GM19193 (cell line): ENCODE measurements around the gene EDNRB.

Experiments
- POLR2A ChIP-seq: IDR thresholded peaks from 4 replicates; pipeline ENCODE4 v1.6.1; 2011; ENCODE audit not compliant: insufficient read depth, insufficient read length; ENCODE audit errors: extremely low read depth

The EDNRB gene

DNA sequence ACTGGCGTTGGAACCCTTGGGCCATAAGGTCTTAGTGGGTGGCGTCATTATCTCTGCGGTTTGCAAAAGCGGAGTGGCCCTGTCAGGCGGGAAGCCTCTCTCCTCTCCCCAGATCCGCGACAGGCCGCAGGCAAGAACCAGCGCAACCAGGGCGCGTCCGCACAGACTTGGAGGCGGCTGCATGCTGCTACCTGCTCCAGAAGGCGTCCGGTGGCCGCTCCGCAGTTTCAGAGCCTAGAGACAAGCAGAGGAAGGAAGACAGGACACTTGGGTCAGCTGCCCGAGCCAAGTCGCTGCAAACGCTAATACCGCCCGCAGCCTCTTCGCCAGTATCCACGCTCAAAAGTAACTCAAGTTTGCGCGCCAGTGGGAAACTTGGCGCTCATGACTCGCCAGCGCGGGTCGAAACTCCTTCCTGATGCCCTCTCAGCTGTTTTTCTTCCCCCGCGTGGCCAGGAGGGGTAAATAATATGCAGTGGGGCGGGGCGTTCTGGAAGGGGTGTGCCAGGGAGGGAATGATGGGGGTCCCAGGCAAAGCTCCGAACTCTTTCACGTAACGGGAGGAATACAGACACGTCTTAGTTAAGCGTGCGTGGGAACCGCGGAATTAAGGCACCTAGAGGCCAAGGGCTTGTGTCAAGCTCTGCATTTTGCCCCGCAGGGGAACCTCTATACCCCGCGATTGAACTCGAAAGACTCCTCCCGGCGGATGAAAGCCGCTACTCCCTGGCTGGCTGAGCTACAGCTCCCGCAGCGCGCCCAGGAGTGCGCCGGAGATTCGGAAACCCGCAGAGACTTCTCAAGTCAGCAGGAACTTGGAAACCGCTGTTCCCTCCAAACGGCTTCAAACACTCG, at the start of gene EDNRB:
Gene EDNRB, minus strand, starts transcription at position 441 of the 855 bp plus-strand sequence. Its CDS starts 258 bp downstream, at position 183.
- no peak for TF ChIP-seq POLR2A

DNA sequence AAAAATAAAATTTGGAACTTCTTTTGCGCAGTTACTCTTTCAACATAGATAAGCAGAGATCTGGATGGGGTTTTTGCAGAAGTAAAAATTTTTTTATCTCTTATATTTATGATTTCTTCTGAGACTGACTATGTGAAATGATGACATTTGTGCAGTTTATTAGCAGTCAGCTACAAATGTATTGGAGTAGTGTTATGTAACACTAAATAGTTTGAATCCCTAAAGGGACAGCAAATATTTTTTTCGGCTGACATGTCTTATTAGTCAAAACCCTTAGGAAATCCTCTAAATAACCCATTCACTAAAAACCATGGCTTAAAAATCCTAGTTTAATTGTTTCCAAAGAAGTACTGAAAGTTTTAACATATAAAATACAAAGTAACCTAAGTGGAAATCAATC, 48.0 kb upstream of the EDNRB start:
- no peak for TF ChIP-seq POLR2A

- no peak for TF ChIP-seq POLR2A
Measured at GRCh38 chr13:77952737-77953136, 34.1 kb upstream of the EDNRB start.

DNA sequence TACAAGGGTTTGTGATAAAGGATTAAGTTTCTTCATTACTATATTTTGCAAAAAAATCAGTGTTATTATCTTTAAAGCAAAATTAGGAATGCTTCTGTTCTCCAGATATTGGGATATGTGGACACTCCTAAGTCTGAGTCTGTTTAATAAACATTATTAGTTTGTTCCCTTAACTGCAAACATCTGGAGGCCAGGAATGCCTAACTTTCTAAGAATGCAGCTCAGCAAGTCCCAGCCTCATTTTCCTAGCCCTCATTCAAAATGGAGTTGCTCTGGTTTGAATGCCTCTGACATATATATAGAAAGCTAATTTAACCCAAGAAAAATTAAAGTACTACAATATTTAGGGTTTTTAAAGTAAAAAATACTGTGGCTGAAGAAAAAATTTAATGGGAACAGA, 33.6 kb upstream of the EDNRB start:
- TF ChIP-seq POLR2A = no peak

DNA sequence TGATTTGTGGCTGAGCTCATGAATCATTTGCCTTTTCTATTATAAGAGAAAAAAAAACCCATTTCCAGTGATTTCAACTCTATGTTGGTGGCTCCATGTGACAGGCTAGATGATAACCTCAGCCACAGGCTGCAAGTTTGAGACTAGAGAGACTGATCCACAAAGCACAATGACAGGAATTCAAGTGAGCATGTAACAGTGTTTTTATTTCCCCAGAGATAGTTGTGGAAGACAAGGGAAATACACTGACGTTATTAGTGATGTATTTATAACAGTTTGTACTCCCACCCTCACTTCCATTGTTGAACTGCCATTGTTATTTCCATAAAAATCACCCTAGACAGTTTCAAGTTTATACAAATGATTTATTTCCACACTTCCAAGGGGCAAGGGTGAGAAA, 27.9 kb upstream of the EDNRB start:
- TF ChIP-seq POLR2A = no peak

DNA sequence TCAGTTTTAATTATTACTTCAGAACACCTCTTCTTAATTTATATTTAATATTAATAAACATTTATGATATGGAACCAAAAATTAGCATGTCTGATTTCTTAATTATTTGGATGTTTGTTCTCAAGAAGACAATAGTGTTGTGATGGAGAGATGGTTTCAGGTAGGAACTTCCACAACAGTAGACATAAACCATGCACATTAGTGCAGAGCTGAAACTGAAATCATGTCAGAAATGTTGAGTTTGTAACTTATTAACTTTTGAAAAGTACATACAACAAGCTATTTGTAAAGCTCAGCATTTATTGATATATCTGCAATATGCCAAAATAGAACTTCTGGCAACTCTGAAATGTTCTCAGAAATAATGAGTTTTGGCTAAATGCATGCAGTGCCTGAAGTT, 11.8 kb upstream of the EDNRB start:
- no peak for TF ChIP-seq POLR2A

GRCh38 chr13:77928909-77929308, 10.3 kb upstream of the EDNRB start:
- no peak for TF ChIP-seq POLR2A

GRCh38 chr13:77925616-77926015, 7.0 kb upstream of the EDNRB start:
- no peak for TF ChIP-seq POLR2A

DNA sequence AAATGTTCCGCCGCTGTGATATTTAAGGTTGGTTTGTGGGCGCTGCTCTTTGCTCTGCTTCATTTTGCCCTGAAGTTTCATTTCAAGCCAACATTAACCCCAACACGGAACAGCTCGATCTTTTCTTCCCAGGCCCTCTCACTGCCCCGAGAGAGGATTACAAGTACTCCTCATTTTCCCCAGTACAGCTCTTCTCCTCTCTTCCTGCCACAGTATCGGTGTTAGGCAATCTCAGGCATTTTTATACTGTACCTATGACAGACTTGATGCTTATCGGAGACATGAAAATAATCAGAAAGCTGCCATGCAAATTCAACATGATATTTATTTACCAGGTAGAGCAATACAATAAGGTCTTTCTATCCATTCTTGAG, 1.3 kb upstream of the EDNRB start:
- TF ChIP-seq POLR2A = no peak

GRCh38 chr13:77919246-77919920, 752 bp upstream of the EDNRB start:
- no peak for TF ChIP-seq POLR2A

DNA sequence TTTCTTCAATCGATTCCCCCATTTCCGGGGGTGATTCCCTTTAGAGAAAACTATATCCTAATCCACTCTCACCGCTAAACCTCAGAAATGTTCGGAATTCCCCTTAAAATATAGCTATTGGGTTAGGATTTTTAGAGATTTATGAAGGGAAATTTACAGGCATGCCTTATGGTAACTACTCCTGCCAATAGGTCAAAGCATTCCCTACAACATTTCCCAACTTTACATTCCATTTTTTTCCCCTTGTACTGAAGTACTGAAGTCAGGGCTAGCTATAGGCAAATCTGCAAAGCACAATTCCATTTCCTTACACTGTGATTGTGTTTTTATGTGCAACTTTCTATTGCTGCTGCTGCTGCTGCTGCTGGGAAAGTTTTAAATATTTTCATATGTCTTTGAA, 2.1 kb downstream of the EDNRB start:
- no peak for TF ChIP-seq POLR2A

DNA sequence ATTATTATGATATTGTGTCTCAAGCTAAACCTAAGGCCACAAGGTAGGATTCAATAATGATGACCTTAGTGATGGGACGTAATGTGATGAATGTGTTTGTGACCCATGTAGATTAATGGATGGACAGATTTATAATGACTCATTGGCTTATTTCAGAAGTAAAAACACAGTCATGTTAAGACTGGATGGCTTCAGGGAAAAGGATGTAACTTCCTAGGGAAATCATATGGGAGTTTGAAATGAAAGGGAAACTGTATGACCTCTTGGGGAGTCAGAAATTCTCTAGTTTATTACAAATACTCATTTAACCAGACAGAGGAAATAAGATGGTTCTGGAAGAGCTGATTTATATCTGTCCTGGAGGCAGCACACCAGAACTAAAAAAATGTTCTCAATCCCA, 2.9 kb downstream of the EDNRB start:
- no peak for TF ChIP-seq POLR2A

DNA sequence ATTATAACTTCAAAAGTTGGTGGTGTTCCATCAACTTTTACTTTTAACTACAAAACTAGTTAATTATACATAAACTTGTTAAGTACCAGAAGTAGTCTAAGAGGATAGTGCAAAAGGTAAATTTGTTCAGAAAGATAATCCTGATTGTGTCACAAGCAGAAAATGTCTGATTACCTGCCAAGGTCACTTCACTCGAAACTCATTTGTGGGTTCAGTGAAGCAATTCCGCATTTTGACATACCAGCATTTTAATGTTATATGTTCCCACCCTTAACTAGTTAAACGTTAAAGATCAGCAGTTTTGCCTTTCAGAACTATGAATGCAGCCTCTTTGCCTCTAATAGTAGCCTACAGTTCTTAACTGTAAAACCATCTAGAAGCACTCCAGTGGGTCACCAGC, 5.6 kb downstream of the EDNRB start:
- TF ChIP-seq POLR2A = no peak

DNA sequence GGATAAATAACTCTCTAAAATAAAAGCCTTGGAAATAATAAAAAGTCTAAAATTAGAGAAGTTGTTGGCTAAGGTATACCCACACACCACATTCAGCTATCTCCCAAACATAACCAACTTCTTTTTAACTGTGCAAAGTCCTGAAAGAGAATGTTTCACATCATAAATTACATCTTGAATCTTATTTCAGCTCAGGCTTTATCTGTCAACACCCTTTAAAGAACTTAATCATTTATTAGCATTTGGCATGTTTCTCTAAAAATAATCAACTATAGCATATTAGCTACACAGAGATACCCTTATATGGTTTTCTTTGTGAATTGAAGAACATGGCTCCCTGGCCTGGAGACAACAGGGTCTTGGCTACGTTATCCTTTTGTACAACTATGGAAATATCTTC, 6.9 kb downstream of the EDNRB start:
- TF ChIP-seq POLR2A = no peak

DNA sequence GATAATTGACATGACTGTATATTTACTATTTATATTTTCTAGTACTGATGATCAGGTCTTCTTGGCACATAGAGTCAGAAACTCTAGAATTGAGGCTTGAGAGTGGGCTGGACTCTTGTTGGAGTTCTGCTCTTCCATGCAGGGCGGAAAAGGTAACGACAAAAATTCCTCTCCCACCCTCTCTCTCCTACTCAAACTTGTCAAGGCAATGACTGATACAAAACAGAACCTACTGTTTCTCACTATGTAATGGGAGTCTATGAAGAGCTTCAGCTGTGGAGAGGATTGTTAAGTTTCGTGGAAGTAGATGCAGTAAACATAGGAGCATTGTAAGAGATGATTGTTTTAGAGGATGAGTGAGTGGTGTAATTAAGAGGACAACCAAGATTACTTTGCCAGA, 8.8 kb downstream of the EDNRB start:
- no peak for TF ChIP-seq POLR2A

- TF ChIP-seq POLR2A = no peak
Measured at GRCh38 chr13:77908531-77908930, 10.1 kb downstream of the EDNRB start.

DNA sequence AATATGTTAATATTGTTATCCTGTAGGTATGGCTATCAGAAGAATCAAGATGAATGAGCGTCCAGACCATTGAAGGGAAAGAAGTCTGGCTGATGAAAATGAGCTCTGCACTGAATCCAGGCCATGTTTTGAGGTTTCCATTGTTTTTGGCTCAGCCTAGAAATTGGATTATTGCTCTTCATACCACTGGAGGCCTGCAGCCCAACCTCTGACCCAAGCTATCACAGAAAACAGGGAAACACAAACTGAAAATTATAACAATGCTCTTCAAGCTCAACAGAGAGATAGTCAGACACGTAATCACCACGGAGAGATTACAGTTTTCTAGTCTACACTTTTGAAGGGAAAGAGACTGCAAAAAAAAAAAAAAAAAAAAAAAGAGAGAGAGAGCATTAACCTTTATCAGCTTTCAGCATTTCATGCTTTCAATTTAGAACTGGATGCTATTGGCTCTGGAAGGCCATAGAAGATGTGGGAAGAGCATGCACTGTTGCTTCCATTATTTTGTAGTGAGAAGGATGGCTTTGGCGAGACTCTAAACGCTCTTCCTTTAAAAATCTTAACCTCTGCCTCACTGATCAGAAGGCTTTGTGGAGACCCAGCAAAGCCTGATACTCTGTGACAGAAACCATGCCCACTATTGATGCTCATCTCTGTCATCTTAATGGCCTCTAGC, 10.8 kb downstream of the EDNRB start:
- TF ChIP-seq POLR2A = no peak

GRCh38 chr13:77904031-77904430, 14.6 kb downstream of the EDNRB start:
- TF ChIP-seq POLR2A = no peak
